Stomach (tissue), 4 donors: ENCODE measurements around the gene NACA.

Experiments
- EP300 ChIP-seq: sonication (generic); formaldehyde crosslinking; IDR thresholded peaks from one replicate; pipeline ENCODE4 v1.6.1; 2017; ENCODE audit warnings: antibody characterized with exemption
- POLR2A ChIP-seq, 4 donors: fragments of 450-650 bp; IDR thresholded peaks; one replicate each; pipeline ENCODE4 v1.6.1; 2016; ENCODE audit warnings: antibody characterized with exemption in 4 of 4, control low read depth in 2 of 4, mild to moderate bottlenecking in 1 of 4, moderate library complexity in 1 of 4
- POLR2AphosphoS5 ChIP-seq, 3 donors: sonication (generic); formaldehyde crosslinking; IDR thresholded peaks; one replicate each; pipeline ENCODE4 v1.6.1; 2016; ENCODE audit warnings: antibody characterized with exemption in 3 of 3
- TF ChIP-seq, protein P1 (sequence below), 7 experiments: fragments of 450-650 bp in 4 of 7; fragments of 200-600 bp in 3 of 7; sonication (generic) in 3 of 7; IDR thresholded peaks; one replicate each; pipeline ENCODE4 v1.5.1; 2016 to 2019; ENCODE audit warnings: antibody characterized with exemption in 7 of 7, control low read depth in 2 of 7, mild to moderate bottlenecking in 1 of 7

DNA sequence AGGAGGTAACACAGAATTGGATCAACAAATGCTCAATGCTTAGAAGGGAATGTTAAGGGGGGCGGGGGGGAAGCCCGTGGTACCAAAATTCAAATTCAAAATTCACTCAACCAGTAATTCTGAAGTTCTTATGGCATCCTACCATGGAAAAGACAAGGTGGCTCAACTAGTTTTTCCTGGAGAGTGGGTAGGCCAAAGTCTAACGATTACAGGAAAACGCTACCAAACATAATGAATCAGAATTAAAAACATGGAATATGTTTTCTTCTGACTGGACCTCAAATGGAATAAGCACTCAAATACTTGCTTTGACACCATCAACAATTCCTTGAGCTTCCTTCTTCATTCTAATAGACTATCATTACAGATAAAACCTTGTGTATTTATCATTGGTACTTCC, 2.3 kb downstream of the NACA start:
- TF ChIP-seq, protein P1, sequence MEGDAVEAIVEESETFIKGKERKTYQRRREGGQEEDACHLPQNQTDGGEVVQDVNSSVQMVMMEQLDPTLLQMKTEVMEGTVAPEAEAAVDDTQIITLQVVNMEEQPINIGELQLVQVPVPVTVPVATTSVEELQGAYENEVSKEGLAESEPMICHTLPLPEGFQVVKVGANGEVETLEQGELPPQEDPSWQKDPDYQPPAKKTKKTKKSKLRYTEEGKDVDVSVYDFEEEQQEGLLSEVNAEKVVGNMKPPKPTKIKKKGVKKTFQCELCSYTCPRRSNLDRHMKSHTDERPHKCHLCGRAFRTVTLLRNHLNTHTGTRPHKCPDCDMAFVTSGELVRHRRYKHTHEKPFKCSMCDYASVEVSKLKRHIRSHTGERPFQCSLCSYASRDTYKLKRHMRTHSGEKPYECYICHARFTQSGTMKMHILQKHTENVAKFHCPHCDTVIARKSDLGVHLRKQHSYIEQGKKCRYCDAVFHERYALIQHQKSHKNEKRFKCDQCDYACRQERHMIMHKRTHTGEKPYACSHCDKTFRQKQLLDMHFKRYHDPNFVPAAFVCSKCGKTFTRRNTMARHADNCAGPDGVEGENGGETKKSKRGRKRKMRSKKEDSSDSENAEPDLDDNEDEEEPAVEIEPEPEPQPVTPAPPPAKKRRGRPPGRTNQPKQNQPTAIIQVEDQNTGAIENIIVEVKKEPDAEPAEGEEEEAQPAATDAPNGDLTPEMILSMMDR (IDR thresholded peaks at IDR 0.05) = no peak
- TF ChIP-seq POLR2AphosphoS5 (IDR thresholded peaks at IDR 0.05) = no peak
- no peak for TF ChIP-seq POLR2A (IDR thresholded peaks at IDR 0.05)
- no peak for TF ChIP-seq EP300
